Testis (tissue), 3 donors: ENCODE measurements around the gene SCN4B. TPM values are rescaled to one million over a fixed set of nuclear protein-coding genes. Genes with fewer than 3 reads are reported as not detected.

ENCODE experiments used
- DNase-seq: peaks from one replicate; pipeline ENCODE4 v3.0.0-alpha.2; 2019
- H3K27ac ChIP-seq, 2 donors: fragments of 200-600 bp; sonication (generic); one replicate each; pipeline ENCODE4 v1.5.1; 2019
- H3K27me3 ChIP-seq: fragments of 200-600 bp; sonication (generic); one replicate; pipeline ENCODE4 v1.5.1; 2019
- H3K36me3 ChIP-seq: fragments of 200-600 bp; sonication (generic); one replicate; pipeline ENCODE4 v1.5.1; 2017; ENCODE audit warnings: low read depth; ENCODE audit errors: missing control alignments
- H3K4me1 ChIP-seq: fragments of 200-600 bp; sonication (generic); one replicate; pipeline ENCODE4 v1.5.1; 2019
- H3K4me3 ChIP-seq, 2 donors: fragments of 200-600 bp; sonication (generic); one replicate each; pipeline ENCODE4 v1.5.1; 2017 to 2019
- H3K9me3 ChIP-seq: fragments of 200-600 bp; sonication (generic); one replicate; pipeline ENCODE4 v1.5.1; 2017
- CTCF ChIP-seq, 3 experiments: fragments of 450-650 bp in 2 of 3; fragments of 200-600 bp in 1 of 3; sonication (generic) in 1 of 3; IDR thresholded peaks; one replicate each; pipeline ENCODE4 v1.5.1; 2016 to 2019; ENCODE audit warnings: antibody characterized with exemption in 3 of 3, mild to moderate bottlenecking in 2 of 3, moderate library complexity in 1 of 3
- POLR2A ChIP-seq: fragments of 450-650 bp; IDR thresholded peaks from one replicate; pipeline ENCODE4 v1.6.1; 2017; ENCODE audit warnings: antibody characterized with exemption, mild to moderate bottlenecking, moderate library complexity
- WGBS, 2 donors: methylation state at CpG; one replicate each; pipeline ENCODE4 v1.1.5; 2018; 5-methylcytosine and 5-hydroxymethylcytosine counted together
- intact Hi-C: fragments of 100-400 bp; cut with DNase I; formaldehyde crosslinking; loops from one replicate; pipeline ENCODE4 v1.15.1; 2023; ENCODE audit warnings: low total_unique reads
- polyA plus RNA-seq: library from polyadenylated mRNA; stranded (reverse); fragments of 350-450 nt; fragmentation: Illumina TruSeq; extraction: RNeasy Lipid Tissue Mini Kit (QIAGEN cat#74804); gene quantifications from one replicate; pipeline ENCODE4 v1.2.3, GENCODE V29; 2014; ENCODE audit warnings: low read depth, low replicate concordance; ENCODE audit not compliant: insufficient read depth
- total RNA-seq, 2 donors: library from RNA; depleted of rRNA; stranded (reverse); fragments of >200 nt; gene quantifications; one replicate each; pipeline ENCODE4 v1.2.3, GENCODE V29; 2016

The SCN4B gene
- total and polyA plus RNA-seq, 3 donors from 2014 or later, result 1.9 to 4.9 (median 2.0) TPM

GRCh38 chr11:118120793-118121192 is 31.8 kb downstream of the SCN4B start:
- Histone ChIP-seq H3K27ac (no peak overlapping the region), H3K27me3 (no peaks in the 10 kb centered on the region), H3K4me3 (no peak overlapping the region), H3K4me1 (no peaks in the 10 kb centered on the region), H3K9me3 (no peaks in the 10 kb centered on the region), H3K36me3 (no peaks in the 10 kb centered on the region)
- 89 to 100% methylated on average over 1 of the region's 1 CpG for WGBS, 2 donors
- intact Hi-C loops, result no loop called here
- no peak for TF ChIP-seq POLR2A
- no peak for DNase-seq

- intact Hi-C loops, result no loop called here
- Histone ChIP-seq H3K27me3 (no peaks in the 10 kb centered on the region), H3K27ac (no peak overlapping the region), H3K9me3 (no peaks in the 10 kb centered on the region), H3K4me3 (no peak overlapping the region), H3K36me3 (no peaks in the 10 kb centered on the region), H3K4me1 (no peaks in the 10 kb centered on the region)
- DNase-seq, result no peak
- 82 to 84% methylated on average over 5 to 9 of the region's 9 CpGs for WGBS, 2 donors
- TF ChIP-seq POLR2A (no peak), CTCF (IDR thresholded peaks at IDR 0.05) (no peak)
Observed at GRCh38 chr11:118117790-118118601, 34.6 kb downstream of the SCN4B start.

GRCh38 chr11:118115048-118115447 is 37.6 kb downstream of the SCN4B start:
- H3K27me3 ChIP-seq, result no peaks in the 10 kb centered on the region
- H3K4me1 ChIP-seq, result no peaks in the 10 kb centered on the region
- DNase-seq, result no peak
- H3K9me3 ChIP-seq, result no peaks in the 10 kb centered on the region
- intact Hi-C loops, result no loop called here
- H3K36me3 ChIP-seq, result no peaks in the 10 kb centered on the region
- H3K27ac ChIP-seq, result no peak overlapping the region
- 93 to 94% methylated on average over 7 of the region's 7 CpGs for WGBS, 2 donors
- H3K4me3 ChIP-seq, result no peak overlapping the region
- TF ChIP-seq CTCF (IDR thresholded peaks at IDR 0.05), result no peak
- TF ChIP-seq POLR2A, result no peak

GRCh38 chr11:118114266-118114665 is 38.4 kb downstream of the SCN4B start:
- 60 to 89% methylated on average over 1 of the region's 1 CpG for WGBS, 2 donors
- intact Hi-C loops, result no loop called here
- TF ChIP-seq POLR2A, result no peak
- no peak for TF ChIP-seq CTCF (IDR thresholded peaks at IDR 0.05)

GRCh38 chr11:118112711-118113430 is 39.8 kb downstream of the SCN4B start:
- no peak overlapping the region for H3K27ac ChIP-seq
- no peaks in the 10 kb centered on the region for H3K4me1 ChIP-seq
- no peak overlapping the region for H3K4me3 ChIP-seq
- no peaks in the 10 kb centered on the region for H3K36me3 ChIP-seq
- intact Hi-C loops, result no loop called here
- DNase-seq, result no peak
- WGBS, 2 donors, result 88 to 89% methylated on average over 10 to 11 of the region's 11 CpGs
- TF ChIP-seq CTCF (IDR thresholded peaks at IDR 0.05), result no peak
- no peak for TF ChIP-seq POLR2A
- no peaks in the 10 kb centered on the region for H3K9me3 ChIP-seq
- H3K27me3 ChIP-seq, result no peaks in the 10 kb centered on the region

More at GRCh38 chr11:118114266-118114665, 38.4 kb downstream of the SCN4B start:
- DNase-seq, result no peak
- Histone ChIP-seq H3K4me3 (no peak overlapping the region), H3K27ac (no peak overlapping the region), H3K36me3 (no peaks in the 10 kb centered on the region), H3K27me3 (no peaks in the 10 kb centered on the region), H3K4me1 (no peaks in the 10 kb centered on the region), H3K9me3 (no peaks in the 10 kb centered on the region)
